MG63 (cell line): ENCODE results near the gene GABRG3. TPM values are rescaled to one million over a fixed set of nuclear protein-coding genes. Genes with fewer than 3 reads are reported as not detected.

Source experiments
- DNase-seq: peaks from one replicate; pipeline ENCODE4 v3.0.0-alpha.2; 2020
- H3K27me3 ChIP-seq: fragments of 250-450 bp; sonication (Bioruptor Pico); 2 replicates; pipeline ENCODE4 v1.5.1; 2020; ENCODE audit warnings: mild to moderate bottlenecking, moderate library complexity
- H3K36me3 ChIP-seq: fragments of 250-450 bp; sonication (Bioruptor Pico); 2 replicates; pipeline ENCODE4 v1.5.1; 2020; ENCODE audit warnings: mild to moderate bottlenecking, moderate library complexity
- H3K4me3 ChIP-seq: fragments of 250-450 bp; sonication (Bioruptor Pico); 2 replicates; pipeline ENCODE4 v1.5.1; 2020; ENCODE audit warnings: mild to moderate bottlenecking, moderate library complexity
- H3K9me3 ChIP-seq: fragments of 250-450 bp; sonication (Bioruptor Pico); 2 replicates; pipeline ENCODE4 v1.5.1; 2020; ENCODE audit warnings: mild to moderate bottlenecking, moderate library complexity
- total RNA-seq: library from RNA; depleted of rRNA; stranded (reverse); fragments of >200 nt; shearing (Covaris generic); gene quantifications from 2 replicates; pipeline ENCODE4 v1.2.3, GENCODE V29; 2014; ENCODE audit warnings: low replicate concordance

The GABRG3 gene
- total RNA-seq, 1 experiment from 2014 or later = not detected

GRCh38 chr15:27232876-27233275 is 261.9 kb downstream of the GABRG3 start:
- Histone ChIP-seq H3K9me3 (no peaks in the 10 kb centered on the region), H3K36me3 (no peaks in the 10 kb centered on the region), H3K4me3 (no peak overlapping the region), H3K27me3 (no peaks in the 10 kb centered on the region)
- no peak for DNase-seq

GRCh38 chr15:27234593-27234992 is 263.6 kb downstream of the GABRG3 start:
- no peaks in the 10 kb centered on the region for H3K9me3 ChIP-seq
- no peak overlapping the region for H3K4me3 ChIP-seq
- no peaks in the 10 kb centered on the region for H3K36me3 ChIP-seq
- no peak for DNase-seq
- H3K27me3 ChIP-seq = no peaks in the 10 kb centered on the region

GRCh38 chr15:27235161-27235560 is 264.2 kb downstream of the GABRG3 start:
- Histone ChIP-seq H3K27me3 (no peaks in the 10 kb centered on the region), H3K36me3 (no peaks in the 10 kb centered on the region), H3K4me3 (no peak overlapping the region), H3K9me3 (no peaks in the 10 kb centered on the region)
- DNase-seq = no peak

GRCh38 chr15:27235681-27236080 is 264.7 kb downstream of the GABRG3 start:
- Histone ChIP-seq H3K27me3 (no peaks in the 10 kb centered on the region), H3K9me3 (no peaks in the 10 kb centered on the region), H3K4me3 (no peak overlapping the region), H3K36me3 (no peaks in the 10 kb centered on the region)
- DNase-seq = no peak

- no peaks in the 10 kb centered on the region for H3K36me3 ChIP-seq
- no peak for DNase-seq
- no peaks in the 10 kb centered on the region for H3K27me3 ChIP-seq
- no peak overlapping the region for H3K4me3 ChIP-seq
- no peaks in the 10 kb centered on the region for H3K9me3 ChIP-seq
Measured at GRCh38 chr15:27237319-27237939, 266.4 kb downstream of the GABRG3 start.

GRCh38 chr15:27238209-27238608 is 267.2 kb downstream of the GABRG3 start:
- no peak for DNase-seq
- no peak overlapping the region for H3K4me3 ChIP-seq
- no peaks in the 10 kb centered on the region for H3K36me3 ChIP-seq

GRCh38 chr15:27238707-27239423 is 267.9 kb downstream of the GABRG3 start:
- Histone ChIP-seq H3K27me3 (no peaks in the 10 kb centered on the region), H3K36me3 (no peaks in the 10 kb centered on the region), H3K9me3 (no peaks in the 10 kb centered on the region), H3K4me3 (no peak overlapping the region)
- no peak for DNase-seq

More at GRCh38 chr15:27238209-27238608, 267.2 kb downstream of the GABRG3 start:
- Histone ChIP-seq H3K9me3 (no peaks in the 10 kb centered on the region), H3K27me3 (no peaks in the 10 kb centered on the region)

GRCh38 chr15:27241943-27242342 is 271.0 kb downstream of the GABRG3 start:
- DNase-seq = no peak
- Histone ChIP-seq H3K36me3 (no peaks in the 10 kb centered on the region), H3K4me3 (no peak overlapping the region), H3K27me3 (no peaks in the 10 kb centered on the region), H3K9me3 (no peaks in the 10 kb centered on the region)

- H3K9me3 ChIP-seq = no peaks in the 10 kb centered on the region
- H3K36me3 ChIP-seq = no peaks in the 10 kb centered on the region
- H3K27me3 ChIP-seq = no peaks in the 10 kb centered on the region
- DNase-seq = no peak
- no peak overlapping the region for H3K4me3 ChIP-seq
Measured at GRCh38 chr15:27244047-27244446, 273.1 kb downstream of the GABRG3 start.

- H3K27me3 ChIP-seq = no peaks in the 10 kb centered on the region
- no peaks in the 10 kb centered on the region for H3K9me3 ChIP-seq
- H3K36me3 ChIP-seq = no peaks in the 10 kb centered on the region
- H3K4me3 ChIP-seq = no peak overlapping the region
- DNase-seq = no peak
Measured at GRCh38 chr15:27248251-27248650, 277.3 kb downstream of the GABRG3 start.

GRCh38 chr15:27249046-27249759 is 278.2 kb downstream of the GABRG3 start:
- no peaks in the 10 kb centered on the region for H3K27me3 ChIP-seq
- no peaks in the 10 kb centered on the region for H3K9me3 ChIP-seq

GRCh38 chr15:27249760-27250109 is 278.8 kb downstream of the GABRG3 start:
- DNase-seq = no peak
- Histone ChIP-seq H3K27me3 (no peaks in the 10 kb centered on the region), H3K36me3 (no peaks in the 10 kb centered on the region), H3K4me3 (no peak overlapping the region), H3K9me3 (no peaks in the 10 kb centered on the region)

More at GRCh38 chr15:27249046-27249759, 278.2 kb downstream of the GABRG3 start:
- Histone ChIP-seq H3K4me3 (no peak overlapping the region), H3K36me3 (no peaks in the 10 kb centered on the region)
- DNase-seq = no peak

GRCh38 chr15:27250223-27250622 is 279.2 kb downstream of the GABRG3 start:
- no peaks in the 10 kb centered on the region for H3K9me3 ChIP-seq
- no peaks in the 10 kb centered on the region for H3K27me3 ChIP-seq
- no peaks in the 10 kb centered on the region for H3K36me3 ChIP-seq
- H3K4me3 ChIP-seq = no peak overlapping the region
- no peak for DNase-seq

- no peak overlapping the region for H3K4me3 ChIP-seq
- no peak for DNase-seq
- H3K36me3 ChIP-seq = no peaks in the 10 kb centered on the region
- H3K9me3 ChIP-seq = no peaks in the 10 kb centered on the region
- H3K27me3 ChIP-seq = no peaks in the 10 kb centered on the region
Measured at GRCh38 chr15:27254055-27254454, 283.1 kb downstream of the GABRG3 start.

- Histone ChIP-seq H3K4me3 (no peak overlapping the region), H3K36me3 (no peaks in the 10 kb centered on the region), H3K27me3 (no peaks in the 10 kb centered on the region), H3K9me3 (no peaks in the 10 kb centered on the region)
- DNase-seq = no peak
Measured at GRCh38 chr15:27254801-27255200, 283.8 kb downstream of the GABRG3 start.

GRCh38 chr15:27256446-27256845 is 285.5 kb downstream of the GABRG3 start:
- Histone ChIP-seq H3K27me3 (no peaks in the 10 kb centered on the region), H3K4me3 (no peak overlapping the region), H3K9me3 (no peaks in the 10 kb centered on the region), H3K36me3 (no peaks in the 10 kb centered on the region)
- no peak for DNase-seq

- Histone ChIP-seq H3K4me3 (no peak overlapping the region), H3K27me3 (no peaks in the 10 kb centered on the region), H3K9me3 (no peaks in the 10 kb centered on the region), H3K36me3 (no peaks in the 10 kb centered on the region)
- DNase-seq = no peak
Measured at GRCh38 chr15:27258287-27258686, 287.3 kb downstream of the GABRG3 start.

- Histone ChIP-seq H3K4me3 (no peak overlapping the region), H3K27me3 (no peaks in the 10 kb centered on the region), H3K9me3 (no peaks in the 10 kb centered on the region), H3K36me3 (no peaks in the 10 kb centered on the region)
- no peak for DNase-seq
Measured at GRCh38 chr15:27260523-27260922, 289.5 kb downstream of the GABRG3 start.
